GM12872 (cell line): Measurements from ENCODE around the gene DENND1B.

ENCODE experiments used
- CTCF ChIP-seq: IDR thresholded peaks from 3 replicates; pipeline ENCODE4 v1.5.1; 2011; ENCODE audit warnings: low read depth, mild to moderate bottlenecking, low read length, moderate library complexity; ENCODE audit not compliant: insufficient read depth

The DENND1B gene

GRCh38 chr1:197671140-197671539, 104.1 kb downstream of the DENND1B start:
- no peak for TF ChIP-seq CTCF

- no peak for TF ChIP-seq CTCF
Measured at GRCh38 chr1:197666769-197667285, 108.5 kb downstream of the DENND1B start.

GRCh38 chr1:197664391-197664790, 110.9 kb downstream of the DENND1B start:
- no peak for TF ChIP-seq CTCF

- no peak for TF ChIP-seq CTCF
Measured at GRCh38 chr1:197663162-197663953, 111.9 kb downstream of the DENND1B start.

- no peak for TF ChIP-seq CTCF
Measured at GRCh38 chr1:197660389-197660788, 114.9 kb downstream of the DENND1B start.

- TF ChIP-seq CTCF = no peak
Measured at GRCh38 chr1:197659171-197659570, 116.1 kb downstream of the DENND1B start.

GRCh38 chr1:197649188-197649587, 126.1 kb downstream of the DENND1B start:
- no peak for TF ChIP-seq CTCF
